Measurements from ENCODE around the gene TMIE.

TMIE gene

GRCh38 chr3:46713050-46713897, 12.1 kb downstream of the TMIE start:
- no peak for DNase-seq (ENCODE audit: low read depth)
- no peak for TF ChIP-seq CTCF (IDR thresholded peaks at IDR 0.05; ENCODE audit: insufficient read depth, low read depth, low read length, missing control alignments)
- H3K4me3 ChIP-seq (ENCODE audit: low read depth, low read length) = no peak overlapping the region

- TF ChIP-seq CTCF (IDR thresholded peaks at IDR 0.05; ENCODE audit: insufficient read depth, low read depth, low read length, missing control alignments) = no peak
- DNase-seq (ENCODE audit: low read depth) = peak; percentile 83
- no peak overlapping the region for H3K4me3 ChIP-seq (ENCODE audit: low read depth, low read length)
These were observed 12.8 kb downstream of the TMIE start for GRCh38 chr3:46713898-46714552.

- TF ChIP-seq CTCF (IDR thresholded peaks at IDR 0.05; ENCODE audit: insufficient read depth, low read depth, low read length, missing control alignments) = no peak
- no peak for DNase-seq (ENCODE audit: low read depth)
- no peak overlapping the region for H3K4me3 ChIP-seq (ENCODE audit: low read depth, low read length)
These were observed 13.7 kb downstream of the TMIE start for GRCh38 chr3:46714728-46715506.

DNA sequence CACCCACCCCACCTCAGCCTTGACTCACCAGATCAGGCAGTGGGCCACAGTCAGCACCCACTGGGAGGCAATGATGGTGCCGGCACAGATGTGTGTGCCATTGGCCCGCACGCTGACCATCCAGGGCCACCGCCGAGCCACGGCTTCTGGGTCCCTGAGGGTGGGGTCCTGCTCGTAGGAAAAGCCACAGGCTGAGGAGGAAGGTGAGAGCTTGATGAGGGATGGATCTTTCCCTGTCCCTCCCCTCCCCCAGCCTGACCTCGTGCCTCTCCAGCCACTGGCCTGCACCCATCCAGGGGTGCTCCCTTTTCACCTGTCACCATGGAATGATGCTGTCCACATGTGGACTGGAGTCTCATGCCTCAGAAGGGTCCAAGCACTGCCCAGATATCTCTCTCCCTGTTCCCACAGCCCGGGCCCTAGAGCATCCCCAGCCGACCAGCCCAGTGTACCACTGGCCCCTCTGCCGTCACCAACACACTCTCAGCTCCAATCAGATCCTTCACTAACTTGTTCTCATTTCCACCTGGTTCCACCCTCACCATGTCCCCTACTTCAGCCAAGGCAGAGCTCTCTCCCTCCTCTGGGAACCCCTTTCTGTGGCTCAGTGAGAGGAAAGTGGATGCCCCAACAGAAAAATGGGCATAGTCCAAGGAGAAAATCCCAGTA, 14.4 kb downstream of the TMIE start:
- no peak overlapping the region for H3K4me3 ChIP-seq (ENCODE audit: low read depth, low read length)
- TF ChIP-seq CTCF (IDR thresholded peaks at IDR 0.05; ENCODE audit: insufficient read depth, low read depth, low read length, missing control alignments) = no peak
- DNase-seq (ENCODE audit: low read depth) = no peak

GRCh38 chr3:46716461-46717441, 15.6 kb downstream of the TMIE start:
- DNase-seq (ENCODE audit: low read depth) = no peak
- no peak overlapping the region for H3K4me3 ChIP-seq (ENCODE audit: low read depth, low read length)
- TF ChIP-seq CTCF (IDR thresholded peaks at IDR 0.05; ENCODE audit: insufficient read depth, low read depth, low read length, missing control alignments) = no peak
